H9 (cell line): ENCODE results near the gene DIS3L. TPM values are rescaled to one million over a fixed set of nuclear protein-coding genes. Genes with fewer than 3 reads are reported as not detected.

ENCODE experiments used
- DNase-seq: peaks from one replicate; pipeline ENCODE4 v3.0.0-alpha.2; 2017
- H2AFZ ChIP-seq: one replicate; pipeline ENCODE4 v1.6.1; 2013; ENCODE audit warnings: mild to moderate bottlenecking, low read length, control low read depth, moderate library complexity
- H2AK5ac ChIP-seq: 2 replicates; pipeline ENCODE4 v1.6.1; 2013; ENCODE audit warnings: low read length, control low read depth, mixed read lengths; ENCODE audit not compliant: insufficient read length
- H2BK120ac ChIP-seq: one replicate; pipeline ENCODE4 v1.6.1; 2013; ENCODE audit warnings: low read depth, mild to moderate bottlenecking, low read length, control low read depth, inconsistent platforms; ENCODE audit not compliant: poor library complexity, severe bottlenecking
- H2BK12ac ChIP-seq: 2 replicates; pipeline ENCODE4 v1.6.1; 2013; ENCODE audit warnings: low read length, control low read depth, mixed read lengths, low read depth; ENCODE audit not compliant: insufficient read length
- H2BK15ac ChIP-seq: 2 replicates; pipeline ENCODE4 v1.6.1; 2013; ENCODE audit warnings: low read depth, low read length, control low read depth
- H2BK20ac ChIP-seq: one replicate; pipeline ENCODE4 v1.6.1; 2013; ENCODE audit warnings: low read depth, mild to moderate bottlenecking, low read length, control low read depth, inconsistent platforms; ENCODE audit not compliant: poor library complexity, severe bottlenecking
- H2BK5ac ChIP-seq: 2 replicates; pipeline ENCODE4 v1.6.1; 2013; ENCODE audit warnings: low read length, control low read depth, mixed read lengths; ENCODE audit not compliant: insufficient read length
- H3K14ac ChIP-seq: 2 replicates; pipeline ENCODE4 v1.6.1; 2013; ENCODE audit warnings: low read length, control low read depth; ENCODE audit not compliant: insufficient read depth
- H3K18ac ChIP-seq: 2 replicates; pipeline ENCODE4 v1.6.1; 2013; ENCODE audit warnings: low read depth, mild to moderate bottlenecking, mixed read lengths, low read length, control low read depth; ENCODE audit not compliant: insufficient read length
- H3K23ac ChIP-seq: 2 replicates; pipeline ENCODE4 v1.6.1; 2013; ENCODE audit warnings: low read length, control low read depth, mixed read lengths, low read depth; ENCODE audit not compliant: insufficient read length
- H3K23me2 ChIP-seq: 2 replicates; pipeline ENCODE4 v1.6.1; 2013; ENCODE audit warnings: low read depth, mild to moderate bottlenecking, mixed read lengths, low read length, control low read depth; ENCODE audit not compliant: insufficient read length, poor library complexity, severe bottlenecking
- H3K27ac ChIP-seq: 2 replicates; pipeline ENCODE4 v1.5.1; 2013; ENCODE audit warnings: low read length, control low read depth, mixed read lengths, low read depth; ENCODE audit not compliant: insufficient read length
- H3K27me3 ChIP-seq: 2 replicates; pipeline ENCODE4 v1.6.1; 2013; ENCODE audit warnings: low read length, control low read depth, inconsistent platforms; ENCODE audit not compliant: insufficient read depth
- H3K4ac ChIP-seq: 2 replicates; pipeline ENCODE4 v1.6.1; 2013; ENCODE audit warnings: low read depth, mild to moderate bottlenecking, control low read depth, inconsistent platforms, low read length, moderate library complexity
- H3K4me1 ChIP-seq: 2 replicates; pipeline ENCODE4 v1.6.1; 2013; ENCODE audit warnings: low read length, control low read depth, inconsistent platforms; ENCODE audit not compliant: insufficient read depth
- H3K4me2 ChIP-seq: 2 replicates; pipeline ENCODE4 v1.6.1; 2013; ENCODE audit warnings: low read length, control low read depth, mixed read lengths; ENCODE audit not compliant: insufficient read length, insufficient read depth
- H3K56ac ChIP-seq: 2 replicates; pipeline ENCODE4 v1.6.1; 2013; ENCODE audit warnings: low read depth, mild to moderate bottlenecking, mixed read lengths, low read length, control low read depth; ENCODE audit not compliant: insufficient read length
- H3K79me1 ChIP-seq: 2 replicates; pipeline ENCODE4 v1.6.1; 2013; ENCODE audit warnings: low read depth, mild to moderate bottlenecking, moderate library complexity, low read length, control low read depth, inconsistent platforms; ENCODE audit not compliant: insufficient read depth, poor library complexity, severe bottlenecking
- H3K79me2 ChIP-seq: 2 replicates; pipeline ENCODE4 v1.6.1; 2013; ENCODE audit warnings: low read length, control low read depth, inconsistent platforms; ENCODE audit not compliant: insufficient read depth
- H3K9ac ChIP-seq: 2 replicates; pipeline ENCODE4 v1.6.1; 2013; ENCODE audit warnings: low read length, control low read depth, mixed read lengths; ENCODE audit not compliant: insufficient read length; ENCODE audit errors: extremely low read depth
- H3K9me3 ChIP-seq: one replicate; pipeline ENCODE4 v1.6.1; 2013; ENCODE audit warnings: low read depth, low read length, inconsistent platforms; ENCODE audit not compliant: control insufficient read depth
- H3T11ph ChIP-seq: one replicate; pipeline ENCODE4 v1.6.1; 2013; ENCODE audit warnings: mild to moderate bottlenecking, low read length, control low read depth, inconsistent platforms
- H4K20me1 ChIP-seq: one replicate; pipeline ENCODE4 v1.6.1; 2013; ENCODE audit not compliant: control insufficient read depth, insufficient read length, insufficient read depth
- H4K5ac ChIP-seq: 2 replicates; pipeline ENCODE4 v1.6.1; 2013; ENCODE audit warnings: low read depth, mild to moderate bottlenecking, mixed read lengths, low read length, control low read depth; ENCODE audit not compliant: insufficient read length
- H4K8ac ChIP-seq: replicated peaks from 2 replicates; pipeline ENCODE4 v1.6.1; 2013; ENCODE audit warnings: low read length, control low read depth, mixed read lengths, low read depth; ENCODE audit not compliant: insufficient read length
- H4K91ac ChIP-seq: 2 replicates; pipeline ENCODE4 v1.6.1; 2013; ENCODE audit warnings: low read depth, mild to moderate bottlenecking, moderate library complexity, mixed read lengths, low read length, control low read depth; ENCODE audit not compliant: insufficient read length
- H3K27ac Mint-ChIP-seq, 3 experiments: 2 replicates in 2 of 3; 3 replicates in 1 of 3; pipeline ENCODE4 v1.8.0; 2020 to 2021; ENCODE audit warnings: mixed read lengths in 3 of 3, mild to moderate bottlenecking in 1 of 3, moderate library complexity in 1 of 3
- H3K27me3 Mint-ChIP-seq: 2 replicates; pipeline ENCODE4 v1.8.0; 2021; ENCODE audit warnings: low read depth, mild to moderate bottlenecking, moderate library complexity, mixed read lengths
- H3K36me3 Mint-ChIP-seq, 3 experiments: 2 replicates in 2 of 3; 3 replicates in 1 of 3; pipeline ENCODE4 v1.8.0; 2020 to 2021; ENCODE audit warnings: low read depth in 3 of 3, mixed read lengths in 3 of 3; ENCODE audit not compliant: insufficient read depth in 1 of 3
- H3K4me1 Mint-ChIP-seq, 2 experiments: 2 replicates each; pipeline ENCODE4 v1.8.0; 2020; ENCODE audit warnings: mixed read lengths in 2 of 2
- H3K4me3 Mint-ChIP-seq, 2 experiments: 2 replicates in 1 of 2; 3 replicates in 1 of 2; pipeline ENCODE4 v1.8.0; 2020 to 2021; ENCODE audit warnings: mild to moderate bottlenecking in 2 of 2, mixed read lengths in 2 of 2, moderate library complexity in 1 of 2
- H3K9me3 Mint-ChIP-seq, 2 experiments: 2 replicates in 1 of 2; 3 replicates in 1 of 2; pipeline ENCODE4 v1.8.0; 2020; ENCODE audit warnings: mild to moderate bottlenecking in 2 of 2, mixed read lengths in 2 of 2, moderate library complexity in 1 of 2
- WGBS: extraction: QIAGEN DNeasy Blood & Tissue Kit; methylation state at CpG from one replicate; pipeline ENCODE4 v1.1.7; 2013; ENCODE audit warnings: missing lambda C conversion rate, low lambda C conversion rate, mixed read lengths; ENCODE audit not compliant: insufficient read length; ENCODE audit errors: extremely low coverage; 5-methylcytosine and 5-hydroxymethylcytosine counted together
- total RNA-seq: library from RNA; stranded (reverse); gene quantifications from 2 replicates; pipeline ENCODE4 v1.2.1, GENCODE V29; 2021
- TF ChIP-seq, protein P1 (sequence below): fragments of 200-600 bp; sonication (generic); conservative IDR thresholded peaks from 3 replicates; pipeline ENCODE4 v1.8.0; 2021; ENCODE audit warnings: antibody characterized with exemption, mild to moderate bottlenecking

Gene DIS3L
- total RNA-seq, 1 experiment from 2014 or later: 30.2 TPM

DNA sequence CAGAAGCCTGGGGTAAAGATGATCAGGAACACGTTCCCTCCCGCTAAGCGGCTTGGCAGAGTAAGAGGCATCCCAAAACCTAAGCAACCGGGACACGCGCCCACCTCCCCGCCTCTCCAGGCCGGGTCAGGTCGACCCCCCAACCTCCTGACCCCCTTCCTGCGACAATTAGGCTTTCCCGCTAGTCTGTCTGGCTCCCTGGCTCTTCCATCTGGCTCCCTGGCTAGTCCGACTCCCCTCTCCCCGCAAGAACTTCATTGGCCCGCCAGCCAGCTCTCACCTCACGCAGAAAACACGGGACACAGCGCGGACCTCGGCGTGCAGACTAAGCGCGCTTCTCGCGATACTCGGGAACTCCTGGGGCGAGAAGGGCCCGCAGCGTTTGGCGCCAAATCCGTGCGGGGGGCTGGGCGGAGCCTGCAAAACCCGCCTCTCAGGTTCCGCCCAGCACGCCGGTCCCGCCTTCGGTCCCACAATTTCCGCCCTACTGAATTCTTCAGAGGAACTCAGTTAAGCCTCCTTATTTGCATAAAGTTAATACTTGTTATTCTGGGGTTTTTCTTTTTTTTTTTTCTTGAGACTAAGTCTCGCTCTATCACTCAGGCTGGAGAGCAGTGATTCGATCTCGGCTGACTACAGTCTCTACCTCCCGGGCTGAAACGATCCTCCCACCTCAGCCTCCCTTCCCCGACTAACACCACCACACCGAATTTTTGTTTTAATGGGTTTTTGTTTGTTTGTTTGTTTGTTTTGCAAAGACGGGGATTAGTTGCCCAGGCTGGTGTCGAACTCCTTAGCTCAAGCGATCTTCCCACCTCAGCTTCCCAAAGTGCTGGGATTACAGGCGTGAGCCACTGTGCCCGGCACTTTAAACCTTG lies 63.2 kb downstream of the DIS3L start, which contains the start of gene TIPIN:
TIPIN (minus strand) TSS at position 327 of the 878 bp plus-strand sequence. CDS start 3,738 bp downstream, outside the sequence.
- Histone ChIP-seq H3K79me1 (peaks cover 3% of the 10 kb centered on the region), H3K14ac (peak within 1 kb of the TSS; percentile 90), H3K79me2 (no peaks in the 10 kb centered on the region; the same call in 1 of the 2 replicates), H3K23ac (no peak within 1 kb of the TSS), H2BK5ac (no peak within 1 kb of the TSS), H3K23me2 (peaks cover 4% of the 10 kb centered on the region), H3K4ac (no peak within 1 kb of the TSS; the same call in 1 of the 2 replicates), H4K8ac (peak within 1 kb of the TSS; percentile 60), H3K9me3 (no peaks in the 10 kb centered on the region), H3K18ac (peak within 1 kb of the TSS; percentile 87), H3K56ac (no peak within 1 kb of the TSS), H2BK15ac (no peak within 1 kb of the TSS), H3K27me3 (no peaks in the 10 kb centered on the region), H3K4me2 (peak within 1 kb of the TSS; percentile 87), H4K20me1 (no peaks in the 10 kb centered on the region), H4K5ac (no peak within 1 kb of the TSS), H2BK120ac (no peak within 1 kb of the TSS), H3K27ac (peak within 1 kb of the TSS; percentile 60), H2BK20ac (peak within 1 kb of the TSS; percentile 45), H4K91ac (no peak within 1 kb of the TSS), H3K4me1 (no peaks in the 10 kb centered on the region), H2BK12ac (peak within 1 kb of the TSS; percentile 73), H2AFZ (no peak within 1 kb of the TSS), H2AK5ac (no peak within 1 kb of the TSS), H3K9ac (peak within 1 kb of the TSS; percentile 88), H3T11ph (no peak within 1 kb of the TSS)
- peak; percentile 95 for DNase-seq
- TF ChIP-seq, protein P1, sequence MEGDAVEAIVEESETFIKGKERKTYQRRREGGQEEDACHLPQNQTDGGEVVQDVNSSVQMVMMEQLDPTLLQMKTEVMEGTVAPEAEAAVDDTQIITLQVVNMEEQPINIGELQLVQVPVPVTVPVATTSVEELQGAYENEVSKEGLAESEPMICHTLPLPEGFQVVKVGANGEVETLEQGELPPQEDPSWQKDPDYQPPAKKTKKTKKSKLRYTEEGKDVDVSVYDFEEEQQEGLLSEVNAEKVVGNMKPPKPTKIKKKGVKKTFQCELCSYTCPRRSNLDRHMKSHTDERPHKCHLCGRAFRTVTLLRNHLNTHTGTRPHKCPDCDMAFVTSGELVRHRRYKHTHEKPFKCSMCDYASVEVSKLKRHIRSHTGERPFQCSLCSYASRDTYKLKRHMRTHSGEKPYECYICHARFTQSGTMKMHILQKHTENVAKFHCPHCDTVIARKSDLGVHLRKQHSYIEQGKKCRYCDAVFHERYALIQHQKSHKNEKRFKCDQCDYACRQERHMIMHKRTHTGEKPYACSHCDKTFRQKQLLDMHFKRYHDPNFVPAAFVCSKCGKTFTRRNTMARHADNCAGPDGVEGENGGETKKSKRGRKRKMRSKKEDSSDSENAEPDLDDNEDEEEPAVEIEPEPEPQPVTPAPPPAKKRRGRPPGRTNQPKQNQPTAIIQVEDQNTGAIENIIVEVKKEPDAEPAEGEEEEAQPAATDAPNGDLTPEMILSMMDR: no peak
- H3K27me3 Mint-ChIP-seq: no peaks in the 10 kb centered on the region; the same call in 1 of the 2 replicates
- WGBS: no CpG with 5 or more reads among the region's 51 CpGs
- peak within 1 kb of the TSS; percentile 96 to 100 (median 97) for H3K27ac Mint-ChIP-seq
- H3K9me3 Mint-ChIP-seq: no peaks in the 10 kb centered on the region; a peak in 1 of 5 replicates
- peaks cover 6 to 18% of the 10 kb centered on the region in 2 experiments for H3K4me1 Mint-ChIP-seq
- H3K36me3 Mint-ChIP-seq: peaks cover 14 to 17% (median 16%) of the 10 kb centered on the region in 3 experiments; a peak in 6 of 7 replicates
- peak within 1 kb of the TSS; percentile 97 to 98 for H3K4me3 Mint-ChIP-seq
